GM12878 (cell line): ENCODE results near the gene PHF2. TPM values are rescaled to one million over a fixed set of nuclear protein-coding genes. Genes with fewer than 3 reads are reported as not detected.

Experiments
- ATAC-seq: fragments of 200-7000 bp; cut with Tn5 transposase; 3 replicates; pipeline ENCODE4 v1.9.1; 2020; ENCODE audit warnings: mild to moderate bottlenecking, moderate library complexity
- BruUV-seq: library from RNA; stranded (reverse); fragments of 400-500 nt; replicated peaks from 2 replicates; lab custom pipeline; 2021; lab: Mats Ljungman, UMichigan
- CTCF ChIA-PET: fragments of 300-600 bp; sonication (Branson Sonifier 250); formaldehyde crosslinking; extraction: SDS; loops from one replicate; lab custom pipeline; 2021; ENCODE audit warnings: inconsistent platforms; lab: Yijun Ruan, JAX
- POLR2A ChIA-PET: fragments of 350-600 bp; formaldehyde crosslinking; extraction: SDS; loops from one replicate; lab custom pipeline; 2021; ENCODE audit warnings: inconsistent platforms; lab: Charles Lee
- RAD21 ChIA-PET: fragments of 300-600 bp; sonication (Branson Sonifier 250); formaldehyde crosslinking; loops from one replicate; lab custom pipeline; 2023; ENCODE audit warnings: antibody characterized with exemption; ENCODE audit not compliant: unreplicated experiment; lab: Charles Lee
- SMC1A ChIA-PET: fragments of 300-600 bp; sonication (Branson Sonifier 250); formaldehyde crosslinking; loops from one replicate; lab custom pipeline; 2023; ENCODE audit not compliant: unreplicated experiment, uncharacterized antibody; lab: Charles Lee
- DNase-seq: peaks from one replicate; pipeline ENCODE4 v3.0.0-alpha.2; 2011; ENCODE audit warnings: low read depth, low spot score
- FAIRE-seq: peaks from 3 replicates; lab custom pipeline; 2011; peaks lifted over from hg19 to GRCh38; lab: Jason Lieb, UNC
- H2AFZ ChIP-seq: 2 replicates; pipeline ENCODE4 v1.6.0; 2011; ENCODE audit warnings: low read depth, low read length, control low read depth; ENCODE audit not compliant: control insufficient read depth
- H3K27ac ChIP-seq: 2 replicates; pipeline ENCODE4 v1.5.1; 2011; ENCODE audit warnings: control low read depth; ENCODE audit not compliant: control insufficient read depth, insufficient read depth
- H3K27me3 ChIP-seq, 2 experiments: replicated peaks in 1 of 2; 2 replicates each; pipeline versions ENCODE4 v1.6.0 to v1.6.1; 2011; ENCODE audit warnings: low read length in 1 of 2; ENCODE audit not compliant: control insufficient read depth in 2 of 2, insufficient read depth in 2 of 2
- H3K36me3 ChIP-seq, 2 experiments: 2 replicates each; pipeline ENCODE4 v1.5.1; 2011; ENCODE audit warnings: low read length in 1 of 2; ENCODE audit not compliant: control insufficient read depth in 2 of 2, insufficient read depth in 2 of 2
- H3K4me1 ChIP-seq: 2 replicates; pipeline ENCODE4 v1.6.1; 2011; ENCODE audit warnings: mild to moderate bottlenecking, low read length, moderate library complexity, mixed read lengths; ENCODE audit not compliant: control insufficient read depth, insufficient read depth
- H3K4me2 ChIP-seq: 2 replicates; pipeline ENCODE4 v1.6.0; 2011; ENCODE audit warnings: control low read depth; ENCODE audit not compliant: control insufficient read depth, insufficient read depth
- H3K4me3 ChIP-seq: fragments of 200-600 bp; sonication (generic); 2 replicates; pipeline ENCODE4 v1.5.1; 2016
- H3K79me2 ChIP-seq: 2 replicates; pipeline ENCODE4 v1.6.0; 2011; ENCODE audit warnings: low read length; ENCODE audit not compliant: control insufficient read depth, insufficient read depth
- H3K9ac ChIP-seq: 2 replicates; pipeline ENCODE4 v1.8.0; 2011; ENCODE audit warnings: low read length, control low read depth, mixed read lengths; ENCODE audit not compliant: control insufficient read depth, insufficient read depth
- H3K9me3 ChIP-seq: replicated peaks from 3 replicates; pipeline ENCODE4 v1.5.1; 2011; ENCODE audit warnings: mild to moderate bottlenecking, low read length; ENCODE audit not compliant: control insufficient read depth, insufficient read depth
- H4K20me1 ChIP-seq: 2 replicates; pipeline ENCODE4 v1.6.0; 2011; ENCODE audit not compliant: control insufficient read depth, insufficient read depth
- ASH2L ChIP-seq: fragments of 300-600, 200-600 bp; sonication (generic); IDR thresholded peaks from 2 replicates; pipeline ENCODE4 v1.6.1; 2017; ENCODE audit warnings: low read depth, mild to moderate bottlenecking, borderline replicate concordance
- BCL3 ChIP-seq: IDR thresholded peaks from 2 replicates; pipeline ENCODE4 v1.6.1; 2011; ENCODE audit warnings: borderline replicate concordance, low read depth, mild to moderate bottlenecking, moderate library complexity, low read length; ENCODE audit not compliant: insufficient read depth, poor library complexity, severe bottlenecking
- HDAC2 ChIP-seq: fragments of 200-600 bp; sonication (generic); IDR thresholded peaks from 2 replicates; pipeline ENCODE4 v1.6.1; 2017
- HDAC6 ChIP-seq: fragments of 200-600 bp; sonication (generic); IDR thresholded peaks from one replicate; pipeline ENCODE4 v1.8.0; 2017; ENCODE audit warnings: antibody characterized with exemption; ENCODE audit not compliant: unreplicated experiment
- JUNB ChIP-seq: IDR thresholded peaks from 2 replicates; pipeline ENCODE4 v1.6.1; 2016; ENCODE audit warnings: antibody characterized with exemption, mild to moderate bottlenecking
- MEF2B ChIP-seq: fragments of 450-650 bp; IDR thresholded peaks from 2 replicates; pipeline ENCODE4 v1.6.1; 2018; ENCODE audit warnings: mild to moderate bottlenecking, moderate library complexity; ENCODE audit not compliant: partially characterized antibody, poor library complexity, severe bottlenecking
- MTA2 ChIP-seq: fragments of 450-650 bp; IDR thresholded peaks from 2 replicates; pipeline ENCODE4 v1.6.1; 2016; ENCODE audit warnings: low read depth, mild to moderate bottlenecking, moderate library complexity
- PAX5 ChIP-seq: IDR thresholded peaks from 2 replicates; pipeline ENCODE4 v1.6.1; 2011; ENCODE audit warnings: low read depth, low read length, borderline replicate concordance
- SIX5 ChIP-seq: IDR thresholded peaks from 2 replicates; pipeline ENCODE4 v1.6.1; 2011; ENCODE audit warnings: mild to moderate bottlenecking, low read depth, low read length, moderate library complexity; ENCODE audit not compliant: severe bottlenecking
- SREBF2 ChIP-seq: IDR thresholded peaks from 2 replicates; pipeline ENCODE4 v1.6.1; 2012; ENCODE audit warnings: mild to moderate bottlenecking, low read length
- SUZ12 ChIP-seq: fragments of 200-600 bp; sonication (generic); IDR thresholded peaks from one replicate; pipeline ENCODE4 v1.6.1; 2018; ENCODE audit warnings: antibody characterized with exemption, mild to moderate bottlenecking; ENCODE audit not compliant: unreplicated experiment
- ZNF384 ChIP-seq: IDR thresholded peaks from 2 replicates; pipeline ENCODE4 v1.6.1; 2012; ENCODE audit warnings: low read depth, mild to moderate bottlenecking, low read length, improper control_type of control experiment, borderline replicate concordance
- ZNF592 ChIP-seq: fragments of 450-650 bp; IDR thresholded peaks from 2 replicates; pipeline ENCODE4 v1.6.1; 2017; ENCODE audit warnings: mild to moderate bottlenecking, moderate library complexity
- WGBS: methylation state at CpG from one replicate; pipeline ENCODE4 v1.1.6; 2016; ENCODE audit warnings: low lambda C conversion rate; ENCODE audit not compliant: insufficient replicate concordance, insufficient coverage; ENCODE audit errors: missing lambda C conversion rate; 5-methylcytosine and 5-hydroxymethylcytosine counted together
- in situ Hi-C: fragments of 300-500 bp; cut with MboI; formaldehyde crosslinking; loops from 9 replicates; pipeline ENCODE4 v1.14.3; 2018; ENCODE audit warnings: mixed read lengths
- intact Hi-C: fragments of 100-400 bp; cut with micrococcal nuclease; formaldehyde crosslinking; loops from one replicate; pipeline ENCODE4 v1.14.2; 2022; ENCODE audit not compliant: unreplicated experiment
- polyA plus RNA-seq, 11 experiments: library from polyadenylated mRNA; depleted of rRNA in 4 of 11; unstranded in 6 of 11; stranded (reverse) in 5 of 11; fragments of >200 nt; fragmentation: Nextera tagmentation in 4 of 11; fragmentation: Illumina TruSeq in 1 of 11; extraction: Ambion mirVana in 4 of 11; extraction: Trizol in 1 of 11; gene quantifications; 1 replicate in 1 of 11; 2 replicates in 10 of 11; pipeline versions ENCODE4 v1.2.1 to v1.2.3, GENCODE V29; 2011 to 2016; ENCODE audit warnings: inconsistent platforms in 2 of 11, missing spikeins in 2 of 11, low read depth in 1 of 11
- total RNA-seq, 4 experiments: library from RNA; depleted of rRNA in 3 of 4; stranded (reverse); fragments of >200 nt in 3 of 4; fragmentation: Illumina TruSeq in 1 of 4; extraction: Trizol in 1 of 4; gene quantifications; 2 replicates each; pipeline versions ENCODE4 v1.2.1 to v1.2.3, GENCODE V29; 2013 to 2021
- TF ChIP-seq, protein P1 (sequence below): fragments of 450-650 bp; IDR thresholded peaks from 2 replicates; pipeline ENCODE4 v1.6.1; 2017; ENCODE audit warnings: mild to moderate bottlenecking, low read depth, inconsistent platforms; ENCODE audit not compliant: poor library complexity, severe bottlenecking

PHF2 gene
- total and polyA plus RNA-seq, 10 of the 15 experiments (the other 5 are each of a cell fraction or from before 2014, with no cell fraction given), result 0.34 to 13.3 (median 5.5) TPM

DNA sequence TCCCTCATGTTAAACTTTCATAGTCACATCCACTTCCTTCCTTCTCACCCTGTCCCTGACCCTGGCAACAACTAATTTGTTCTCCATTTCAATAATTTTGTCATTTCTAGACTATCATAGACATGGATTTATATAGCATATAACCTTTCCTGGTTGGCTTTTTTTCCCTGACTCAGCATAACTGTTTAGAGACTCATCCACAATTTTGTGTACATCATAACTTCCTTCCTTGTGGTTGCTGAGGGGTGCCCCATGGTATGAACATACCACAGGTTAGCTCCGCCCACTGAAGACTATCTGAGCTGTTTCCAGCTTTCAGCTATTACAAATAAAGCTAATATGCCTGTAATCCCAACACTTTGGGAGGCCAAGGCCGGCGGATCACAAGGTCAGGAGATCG is 137.3 kb downstream of the PHF2 start:
- Histone ChIP-seq H2AFZ (no peak overlapping the region), H3K27ac (no peak overlapping the region), H3K36me3 (no peaks in the 10 kb centered on the region), H3K9ac (no peak overlapping the region), H4K20me1 (no peaks in the 10 kb centered on the region), H3K9me3 (no peaks in the 10 kb centered on the region; the same call in 2 of the 3 replicates), H3K4me3 (no peak overlapping the region), H3K79me2 (no peaks in the 10 kb centered on the region), H3K4me1 (no peaks in the 10 kb centered on the region), H3K4me2 (no peak overlapping the region), H3K27me3 (no peaks in the 10 kb centered on the region)
- FAIRE-seq (no peak), DNase-seq (no peak), ATAC-seq (no peak)
- TF ChIP-seq HDAC2 (no peak), BCL3 (no peak), ZNF592 (no peak), ASH2L (no peak), JUNB (no peak), SREBF2 (no peak), SIX5 (no peak), SUZ12 (no peak), HDAC6 (no peak), PAX5 (no peak), MTA2 (no peak), MEF2B (no peak), ZNF384 (no peak)
- TF ChIP-seq, protein P1, sequence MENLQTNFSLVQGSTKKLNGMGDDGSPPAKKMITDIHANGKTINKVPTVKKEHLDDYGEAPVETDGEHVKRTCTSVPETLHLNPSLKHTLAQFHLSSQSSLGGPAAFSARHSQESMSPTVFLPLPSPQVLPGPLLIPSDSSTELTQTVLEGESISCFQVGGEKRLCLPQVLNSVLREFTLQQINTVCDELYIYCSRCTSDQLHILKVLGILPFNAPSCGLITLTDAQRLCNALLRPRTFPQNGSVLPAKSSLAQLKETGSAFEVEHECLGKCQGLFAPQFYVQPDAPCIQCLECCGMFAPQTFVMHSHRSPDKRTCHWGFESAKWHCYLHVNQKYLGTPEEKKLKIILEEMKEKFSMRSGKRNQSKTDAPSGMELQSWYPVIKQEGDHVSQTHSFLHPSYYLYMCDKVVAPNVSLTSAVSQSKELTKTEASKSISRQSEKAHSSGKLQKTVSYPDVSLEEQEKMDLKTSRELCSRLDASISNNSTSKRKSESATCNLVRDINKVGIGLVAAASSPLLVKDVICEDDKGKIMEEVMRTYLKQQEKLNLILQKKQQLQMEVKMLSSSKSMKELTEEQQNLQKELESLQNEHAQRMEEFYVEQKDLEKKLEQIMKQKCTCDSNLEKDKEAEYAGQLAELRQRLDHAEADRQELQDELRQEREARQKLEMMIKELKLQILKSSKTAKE, result no peak
- BruUV-seq, result no TSS peak
- 29% methylated on average over 4 of the region's 4 CpGs for WGBS
- in situ Hi-C loops, result no loop called here
- POLR2A ChIA-PET, result no interaction called here
- SMC1A ChIA-PET, result no interaction called here
- intact Hi-C loops, result no loop called here
- RAD21 ChIA-PET, result no interaction called here
- CTCF ChIA-PET, result interaction anchor here (0.7 kb wide), 1 partner anchor 78 kb away, joined by 3 read pairs; no protein-coding TSS in a partner anchor
